Measurements from ENCODE around the gene KIAA0040. TPM values are rescaled to one million over a fixed set of nuclear protein-coding genes. Genes with fewer than 3 reads are reported as not detected.

Gene KIAA0040
- total and polyA plus RNA-seq, 12 donors, result 6.3 to 37.2 (median 11.1) TPM

DNA sequence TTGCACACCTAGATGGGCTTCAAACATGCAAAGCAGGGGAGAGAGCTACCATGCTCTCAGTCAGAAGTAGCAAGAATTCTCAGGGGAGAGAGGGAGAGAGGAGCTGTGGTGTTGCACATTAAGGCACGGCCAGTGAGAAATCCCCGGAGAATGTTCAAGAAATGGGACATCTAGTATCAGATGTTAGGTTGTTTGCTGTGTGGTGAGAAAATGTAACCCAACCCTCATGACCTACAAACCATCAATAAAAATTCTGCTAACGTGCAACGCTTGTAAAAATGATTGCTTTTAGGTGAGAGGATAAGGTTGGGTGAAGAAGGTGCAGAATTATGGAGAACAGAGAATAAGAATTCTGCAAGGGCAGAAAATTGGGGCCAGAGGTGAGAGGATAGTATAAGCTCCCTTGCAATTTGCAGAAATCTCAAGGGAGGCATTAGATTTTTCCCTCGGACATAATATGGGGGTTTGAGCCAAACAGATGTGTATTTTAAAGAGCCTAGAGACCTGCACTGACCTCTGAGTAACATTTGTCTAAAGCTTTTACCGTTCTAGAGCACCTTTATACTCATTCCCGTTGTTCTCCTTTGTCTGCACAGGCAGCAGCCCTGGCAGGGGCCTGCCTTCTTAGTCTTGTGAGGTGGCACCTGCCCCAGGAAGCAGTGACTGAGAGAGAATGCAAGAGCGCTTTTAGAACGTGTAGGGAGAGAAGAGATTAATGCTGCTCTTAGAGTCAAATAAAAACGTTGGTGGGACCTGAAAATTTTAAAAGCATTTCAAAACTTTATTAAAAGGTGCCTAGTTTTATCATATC is 25.4 kb upstream of the KIAA0040 start:
- Histone ChIP-seq H3K9me3 (peaks cover 0 to 11% (median 2%) of the 10 kb centered on the region in 11 donors), H3K36me3 (no peaks in the 10 kb centered on the region), H3K27me3 (no peaks in the 10 kb centered on the region), H3K4me3 (no peak overlapping the region), H3K27ac (peak overlapping the region in 1 of 10 donors; percentile 4), H3K4me1 (peaks cover 17 to 48% (median 39%) of the 10 kb centered on the region in 9 donors)
- ATAC-seq (no peak), DNase-seq (no peak)
- 62 to 64% methylated on average over 10 of the region's 10 CpGs for WGBS, 2 donors
- TF ChIP-seq, protein P1, sequence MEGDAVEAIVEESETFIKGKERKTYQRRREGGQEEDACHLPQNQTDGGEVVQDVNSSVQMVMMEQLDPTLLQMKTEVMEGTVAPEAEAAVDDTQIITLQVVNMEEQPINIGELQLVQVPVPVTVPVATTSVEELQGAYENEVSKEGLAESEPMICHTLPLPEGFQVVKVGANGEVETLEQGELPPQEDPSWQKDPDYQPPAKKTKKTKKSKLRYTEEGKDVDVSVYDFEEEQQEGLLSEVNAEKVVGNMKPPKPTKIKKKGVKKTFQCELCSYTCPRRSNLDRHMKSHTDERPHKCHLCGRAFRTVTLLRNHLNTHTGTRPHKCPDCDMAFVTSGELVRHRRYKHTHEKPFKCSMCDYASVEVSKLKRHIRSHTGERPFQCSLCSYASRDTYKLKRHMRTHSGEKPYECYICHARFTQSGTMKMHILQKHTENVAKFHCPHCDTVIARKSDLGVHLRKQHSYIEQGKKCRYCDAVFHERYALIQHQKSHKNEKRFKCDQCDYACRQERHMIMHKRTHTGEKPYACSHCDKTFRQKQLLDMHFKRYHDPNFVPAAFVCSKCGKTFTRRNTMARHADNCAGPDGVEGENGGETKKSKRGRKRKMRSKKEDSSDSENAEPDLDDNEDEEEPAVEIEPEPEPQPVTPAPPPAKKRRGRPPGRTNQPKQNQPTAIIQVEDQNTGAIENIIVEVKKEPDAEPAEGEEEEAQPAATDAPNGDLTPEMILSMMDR (IDR thresholded peaks at IDR 0.05), result no peak
- intact Hi-C loops (cut with DNase I), result loop anchor here in 1 of 10 donors (10.0 kb wide), 1 partner anchor 193 kb away; the partner anchor contains the start of gene MRPS14

DNA sequence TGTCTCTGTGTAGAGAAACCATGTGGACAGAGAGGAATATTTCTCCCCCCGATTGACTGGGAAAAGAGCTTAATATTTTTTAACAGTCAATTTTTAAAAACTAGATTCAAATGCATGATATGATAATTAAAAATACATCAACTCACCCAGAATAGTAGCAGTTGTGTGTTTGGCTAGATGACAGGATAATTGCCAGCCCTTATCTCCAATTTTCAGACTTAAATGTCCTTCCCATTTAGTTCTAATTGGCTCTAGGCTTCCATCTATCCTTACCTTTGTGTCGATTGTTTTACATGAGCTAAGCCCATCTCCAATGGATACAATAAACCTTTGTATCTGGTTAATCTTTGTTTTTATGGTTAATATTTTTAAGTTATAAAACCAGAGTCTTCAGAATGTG is 23.9 kb upstream of the KIAA0040 start:
- Histone ChIP-seq H3K36me3 (no peaks in the 10 kb centered on the region), H3K27ac (no peak overlapping the region), H3K4me3 (no peak overlapping the region), H3K9me3 (peaks cover 0 to 11% (median 2%) of the 10 kb centered on the region in 11 donors), H3K4me1 (peaks cover 11 to 41% (median 31%) of the 10 kb centered on the region in 9 donors), H3K27me3 (no peaks in the 10 kb centered on the region)
- intact Hi-C loops (cut with DNase I), result loop anchor here in 1 of 10 donors (10.0 kb wide), 1 partner anchor 192 kb away; the partner anchor contains the start of gene MRPS14
- 82 to 84% methylated on average over 2 of the region's 2 CpGs for WGBS, 2 donors
- TF ChIP-seq, protein P1 (IDR thresholded peaks at IDR 0.05), result no peak
- DNase-seq, result no peak
- ATAC-seq, result no peak

DNA sequence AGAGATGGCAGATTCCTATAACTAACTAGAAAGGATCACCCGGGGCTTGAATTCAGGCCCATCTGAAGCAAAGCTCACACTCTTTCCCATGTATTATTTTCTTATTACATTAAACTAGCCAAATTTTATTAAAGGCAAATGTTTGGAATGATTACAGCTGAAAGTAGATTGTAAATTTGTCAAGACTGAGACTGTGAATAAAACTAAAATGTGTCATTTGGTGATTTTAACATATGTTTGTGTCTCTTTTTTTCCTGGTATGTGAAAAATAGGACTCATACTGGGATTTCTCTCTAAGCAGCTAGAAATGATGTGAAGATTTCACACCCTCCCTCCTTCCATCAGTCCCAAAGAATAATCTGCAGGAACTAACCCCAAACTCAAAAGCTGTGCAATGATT is 19.1 kb upstream of the KIAA0040 start:
- 73 to 85% methylated on average over 1 of the region's 1 CpG for WGBS, 2 donors
- DNase-seq (no peak), ATAC-seq (no peak)
- TF ChIP-seq, protein P1 (IDR thresholded peaks at IDR 0.05), result no peak
- Histone ChIP-seq H3K4me1 (peaks cover 0 to 20% (median 0%) of the 10 kb centered on the region in 9 donors), H3K27me3 (no peaks in the 10 kb centered on the region), H3K36me3 (no peaks in the 10 kb centered on the region), H3K4me3 (no peak overlapping the region), H3K27ac (no peak overlapping the region), H3K9me3 (peaks cover 0 to 11% (median 2%) of the 10 kb centered on the region in 11 donors)
- intact Hi-C loops (cut with DNase I), result loop anchor here in 1 of 10 donors (10.0 kb wide), 1 partner anchor 187 kb away; the partner anchor contains the start of gene MRPS14

DNA sequence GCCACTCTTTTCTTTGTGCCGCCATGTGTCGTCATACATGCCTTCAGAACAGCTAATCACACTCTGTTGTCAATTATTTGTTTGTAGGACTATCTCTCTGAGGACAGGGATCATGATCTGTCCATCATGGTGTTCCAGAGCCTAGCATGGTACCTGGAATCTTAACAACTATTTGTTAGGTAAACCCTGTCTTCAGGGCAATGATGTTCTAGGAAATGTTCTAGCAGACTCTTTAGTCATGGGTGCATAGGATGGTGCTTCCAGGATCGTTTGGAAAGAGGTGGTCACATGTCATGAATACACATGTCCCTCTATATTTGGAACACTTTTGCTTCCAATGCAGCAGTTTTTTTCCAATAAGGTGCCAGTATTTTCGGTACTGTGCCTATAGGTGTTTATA is 18.2 kb upstream of the KIAA0040 start:
- whole genome bisulfite sequencing, 2 donors, result 70 to 84% methylated on average over 4 of the region's 4 CpGs
- Histone ChIP-seq H3K36me3 (no peaks in the 10 kb centered on the region), H3K27ac (no peak overlapping the region), H3K4me3 (no peak overlapping the region), H3K4me1 (peaks cover 0 to 20% (median 0%) of the 10 kb centered on the region in 9 donors), H3K9me3 (peaks cover 0 to 11% (median 2%) of the 10 kb centered on the region in 11 donors), H3K27me3 (no peaks in the 10 kb centered on the region)
- TF ChIP-seq, protein P1 (IDR thresholded peaks at IDR 0.05), result no peak
- no peak for DNase-seq
- intact Hi-C loops (cut with DNase I), result loop anchor here in 1 of 10 donors (10.0 kb wide), 1 partner anchor 186 kb away; the partner anchor contains the start of gene MRPS14
- ATAC-seq, result no peak

Measured in heart right ventricle (tissue), 16 donors.